Vagina (tissue), 2 donors: ENCODE data around the gene TMIGD3.

Experiments
- CTCF ChIP-seq, 3 experiments: fragments of 450-650 bp in 2 of 3; fragments of 200-600 bp in 1 of 3; sonication (generic) in 1 of 3; IDR thresholded peaks; one replicate each; pipeline ENCODE4 v1.5.1; 2017 to 2019; ENCODE audit warnings: antibody characterized with exemption in 3 of 3, mild to moderate bottlenecking in 2 of 3, moderate library complexity in 2 of 3
- POLR2A ChIP-seq, 2 donors: fragments of 450-650 bp; IDR thresholded peaks; one replicate each; pipeline ENCODE4 v1.6.1; 2017; ENCODE audit warnings: antibody characterized with exemption in 2 of 2, mild to moderate bottlenecking in 2 of 2, moderate library complexity in 2 of 2
- POLR2AphosphoS5 ChIP-seq, 2 donors: sonication (generic); formaldehyde crosslinking; IDR thresholded peaks; one replicate each; pipeline ENCODE4 v1.9.0; 2017; ENCODE audit warnings: antibody characterized with exemption in 2 of 2, mild to moderate bottlenecking in 2 of 2, low read depth in 1 of 2; ENCODE audit not compliant: insufficient read depth in 1 of 2

DNA sequence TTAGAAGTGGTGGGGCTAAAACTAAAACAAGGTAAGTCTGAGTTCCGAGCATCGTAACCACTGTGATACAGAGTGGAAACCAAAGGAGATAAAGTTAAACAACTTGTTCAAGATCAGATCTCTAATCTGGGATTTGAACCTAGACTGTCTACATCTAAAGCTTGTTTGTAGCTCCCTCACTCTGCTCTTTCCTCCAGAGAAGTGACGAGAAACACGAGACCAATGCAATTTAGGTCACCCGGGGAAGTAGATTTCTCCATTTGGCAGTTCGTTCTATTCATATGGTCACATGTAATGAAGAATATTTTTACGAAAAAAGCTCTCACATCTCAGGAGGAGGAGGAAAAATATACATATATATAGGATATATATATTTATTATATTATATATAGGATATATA is 1.8 kb downstream of the TMIGD3 start:
- no peak for TF ChIP-seq POLR2A (IDR thresholded peaks at IDR 0.05)
- TF ChIP-seq CTCF (IDR thresholded peaks at IDR 0.05) = no peak
- TF ChIP-seq POLR2AphosphoS5 (IDR thresholded peaks at IDR 0.05; ENCODE audit: insufficient read depth in 1 of 2, low read depth in 1 of 2) = no peak
